Ascending aorta (tissue), 2 donors: Measurements from ENCODE around the gene RSPRY1. TPM values are rescaled to one million over a fixed set of nuclear protein-coding genes. Genes with fewer than 3 reads are reported as not detected.

Source experiments
- DNase-seq, 2 donors: peaks; one replicate each; pipeline ENCODE4 v3.0.0-alpha.2; 2019; ENCODE audit warnings: low spot score in 2 of 2
- H3K27ac ChIP-seq, 2 donors: fragments of 200-600 bp; sonication (generic); one replicate each; pipeline ENCODE4 v1.5.1; 2016 to 2017; ENCODE audit warnings: mild to moderate bottlenecking in 1 of 2
- H3K27me3 ChIP-seq: fragments of 200-600 bp; sonication (generic); one replicate; pipeline ENCODE4 v1.5.1; 2017
- H3K36me3 ChIP-seq, 2 donors: fragments of 200-600 bp; sonication (generic); one replicate each; pipeline ENCODE4 v1.5.1; 2016
- H3K4me1 ChIP-seq, 2 donors: fragments of 200-600 bp; sonication (generic); one replicate each; pipeline ENCODE4 v1.5.1; 2016 to 2017; ENCODE audit warnings: mild to moderate bottlenecking in 1 of 2
- H3K4me3 ChIP-seq, 2 donors: fragments of 200-600 bp; sonication (generic); one replicate each; pipeline ENCODE4 v1.5.1; 2016 to 2017; ENCODE audit warnings: mild to moderate bottlenecking in 1 of 2
- H3K9me3 ChIP-seq, 2 donors: fragments of 200-600 bp; sonication (generic); one replicate each; pipeline ENCODE4 v1.5.1; 2016
- CTCF ChIP-seq, 3 experiments: fragments of 200-600 bp in 2 of 3; fragments of 450-650 bp in 1 of 3; sonication (generic) in 2 of 3; IDR thresholded peaks; one replicate each; pipeline ENCODE4 v1.5.1; 2016 to 2019; ENCODE audit warnings: antibody characterized with exemption in 3 of 3, mild to moderate bottlenecking in 1 of 3, moderate library complexity in 1 of 3
- intact Hi-C: fragments of 100-400 bp; cut with DNase I; formaldehyde crosslinking; loops from one replicate; pipeline ENCODE4 v1.15.1; 2023
- total RNA-seq: library from RNA; depleted of rRNA; stranded (reverse); fragments of >200 nt; gene quantifications from one replicate; pipeline ENCODE4 v1.1.0, GENCODE V29; 2016

Gene RSPRY1
- total RNA-seq, 1 donor from 2014 or later: 29.3 TPM

GRCh38 chr16:57190136-57190535 is 4.0 kb downstream of the RSPRY1 start:
- Histone ChIP-seq H3K27ac (no peak overlapping the region), H3K4me1 (peaks cover 5 to 45% of the 10 kb centered on the region in 2 donors)

DNA sequence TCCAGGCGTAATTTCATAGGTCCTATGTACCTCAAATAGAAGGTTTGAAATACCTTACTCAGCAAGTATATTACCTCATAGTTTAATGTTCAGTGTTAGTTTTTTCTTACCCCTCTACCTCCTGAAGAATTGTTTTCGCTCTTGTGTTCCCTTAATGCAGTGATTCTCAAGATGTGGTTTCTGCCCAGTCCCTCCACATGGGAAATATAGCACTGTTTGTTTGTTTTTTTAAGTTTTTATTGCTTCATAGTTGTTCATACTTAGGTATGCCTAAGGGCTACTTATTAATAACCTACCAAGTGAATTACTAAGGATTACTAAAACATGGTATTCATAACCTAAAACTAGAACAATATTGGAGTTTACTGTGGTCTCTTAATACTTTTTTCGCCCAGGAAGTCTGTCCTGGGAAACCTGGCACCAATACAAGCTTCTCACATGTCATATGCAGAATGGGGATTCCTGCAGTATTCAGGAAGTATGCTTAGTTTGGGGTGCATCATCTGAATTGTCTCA is 5.0 kb downstream of the RSPRY1 start:
- Histone ChIP-seq H3K36me3 (no peaks in the 10 kb centered on the region), H3K27me3 (no peaks in the 10 kb centered on the region), H3K9me3 (no peaks in the 10 kb centered on the region), H3K4me1 (peaks cover 5 to 47% of the 10 kb centered on the region in 2 donors), H3K27ac (no peak overlapping the region), H3K4me3 (no peak overlapping the region)
- TF ChIP-seq CTCF (IDR thresholded peaks at IDR 0.05): no peak
- intact Hi-C loops: no loop called here
- DNase-seq: no peak

More at GRCh38 chr16:57190136-57190535, 4.0 kb downstream of the RSPRY1 start:
- intact Hi-C loops: no loop called here
- Histone ChIP-seq H3K27me3 (no peaks in the 10 kb centered on the region), H3K36me3 (no peaks in the 10 kb centered on the region), H3K9me3 (no peaks in the 10 kb centered on the region), H3K4me3 (no peak overlapping the region)
- no peak for DNase-seq
- no peak for TF ChIP-seq CTCF (IDR thresholded peaks at IDR 0.05)

DNA sequence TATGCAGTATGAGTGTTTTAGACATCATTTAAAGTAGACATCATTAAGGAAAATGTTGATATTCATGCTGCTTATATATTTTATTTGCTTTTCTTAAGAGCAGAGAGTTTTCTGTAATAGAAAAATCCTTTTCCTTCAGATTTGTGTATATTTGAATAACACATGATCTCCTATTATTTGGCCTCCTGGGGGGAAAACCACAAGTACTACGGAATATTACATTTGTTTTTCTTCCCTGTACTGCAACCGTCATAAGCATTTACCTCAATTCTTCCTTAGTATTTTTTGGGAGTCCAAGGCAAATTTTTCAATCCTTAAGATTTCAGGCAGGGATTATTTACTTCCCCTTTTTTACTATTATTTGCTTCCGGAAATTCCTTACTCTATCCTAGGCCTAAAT is 6.0 kb downstream of the RSPRY1 start:
- no peak for TF ChIP-seq CTCF (IDR thresholded peaks at IDR 0.05)
- intact Hi-C loops: no loop called here

GRCh38 chr16:57192720-57193486 is 6.8 kb downstream of the RSPRY1 start:
- intact Hi-C loops: no loop called here
- peaks cover 0 to 43% of the 10 kb centered on the region in 2 donors for H3K4me1 ChIP-seq
- no peak for DNase-seq
- no peaks in the 10 kb centered on the region for H3K9me3 ChIP-seq
- no peak overlapping the region for H3K4me3 ChIP-seq
- no peaks in the 10 kb centered on the region for H3K27me3 ChIP-seq
- no peaks in the 10 kb centered on the region for H3K36me3 ChIP-seq
- no peak for TF ChIP-seq CTCF (IDR thresholded peaks at IDR 0.05)
- peak overlapping the region in 1 of 2 donors; percentile 20 for H3K27ac ChIP-seq

More for the DNA sequence above, 6.0 kb downstream of the RSPRY1 start:
- Histone ChIP-seq H3K36me3 (no peaks in the 10 kb centered on the region), H3K4me3 (no peak overlapping the region), H3K27me3 (no peaks in the 10 kb centered on the region), H3K27ac (peak overlapping the region; percentile 20 to 31), H3K9me3 (no peaks in the 10 kb centered on the region), H3K4me1 (peaks cover 5 to 50% of the 10 kb centered on the region in 2 donors)
- DNase-seq: no peak

GRCh38 chr16:57194512-57194911 is 8.4 kb downstream of the RSPRY1 start:
- TF ChIP-seq CTCF (IDR thresholded peaks at IDR 0.05): no peak
- H3K36me3 ChIP-seq: no peaks in the 10 kb centered on the region
- no peak for DNase-seq
- H3K4me1 ChIP-seq: peaks cover 0 to 38% of the 10 kb centered on the region in 2 donors
- intact Hi-C loops: loop anchor here (2.0 kb wide), 1 partner anchor 50 kb away; the partner anchor contains the start of gene ARL2BP
- H3K27ac ChIP-seq: peak overlapping the region; percentile 47 to 64
- H3K9me3 ChIP-seq: no peaks in the 10 kb centered on the region
- no peaks in the 10 kb centered on the region for H3K27me3 ChIP-seq
- H3K4me3 ChIP-seq: no peak overlapping the region
